Stimulated activated CD8-positive, alpha-beta memory T cell treated with anti-CD3 and anti-CD28 coated beads, Interleukin-4, amount 100 ng/mL, for 48 hours (primary cell): ENCODE data around the gene TNFRSF21.
"Not testable (repeated sequence)": the region's sequence is repeated elsewhere in the genome, so short reads cannot be mapped to it uniquely, and the experiment has no call there.

Experiments used
- DNase-seq: peaks from one replicate; pipeline ENCODE4 v3.0.0-alpha.2; 2020

The TNFRSF21 gene

GRCh38 chr6:47283993-47284392, 25.7 kb downstream of the TNFRSF21 start:
- DNase-seq = no peak

DNA sequence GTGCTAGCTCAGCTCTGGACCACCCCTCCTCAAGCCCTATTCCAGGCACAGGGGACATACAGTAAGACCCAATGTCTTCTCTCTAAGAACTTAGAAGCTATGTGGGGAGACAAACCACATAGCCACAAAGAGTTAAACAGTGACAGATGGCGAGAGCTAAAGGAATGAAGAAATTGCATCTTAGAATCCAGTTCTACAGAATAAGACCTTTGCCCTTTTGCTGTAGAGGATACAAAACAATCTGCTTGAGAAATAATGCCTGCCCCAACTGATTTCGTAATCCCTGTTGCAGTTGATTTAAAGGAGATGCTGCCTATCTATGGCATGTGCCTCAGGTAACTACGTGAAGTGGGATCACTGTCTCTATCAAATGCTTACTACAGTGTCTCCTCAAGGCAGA, 31.2 kb downstream of the TNFRSF21 start:
- no peak for DNase-seq

- no peak for DNase-seq
Measured at GRCh38 chr6:47277702-47278101, 32.0 kb downstream of the TNFRSF21 start.

GRCh38 chr6:47276377-47276776, 33.3 kb downstream of the TNFRSF21 start:
- no peak for DNase-seq

- no peak for DNase-seq
Measured at GRCh38 chr6:47275640-47276039, 34.1 kb downstream of the TNFRSF21 start.

DNA sequence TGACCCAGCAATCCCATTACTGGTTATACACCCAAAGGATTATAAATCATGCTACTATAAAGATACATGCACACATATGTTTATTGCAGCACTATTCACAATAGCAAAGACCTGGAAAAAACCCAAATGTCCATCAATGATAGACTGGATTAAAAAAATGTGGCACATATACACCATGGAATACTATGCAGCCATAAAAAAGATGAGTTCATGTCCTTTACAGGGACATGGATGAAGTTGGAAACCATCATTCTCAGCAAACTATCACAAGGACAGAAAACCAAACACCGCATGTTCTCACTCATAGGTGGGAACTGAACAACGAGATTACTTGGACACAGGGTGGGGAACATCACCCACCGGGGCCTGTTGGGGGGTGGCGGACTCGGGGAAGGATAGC, 34.6 kb downstream of the TNFRSF21 start:
- DNase-seq = not testable (repeated sequence)

DNA sequence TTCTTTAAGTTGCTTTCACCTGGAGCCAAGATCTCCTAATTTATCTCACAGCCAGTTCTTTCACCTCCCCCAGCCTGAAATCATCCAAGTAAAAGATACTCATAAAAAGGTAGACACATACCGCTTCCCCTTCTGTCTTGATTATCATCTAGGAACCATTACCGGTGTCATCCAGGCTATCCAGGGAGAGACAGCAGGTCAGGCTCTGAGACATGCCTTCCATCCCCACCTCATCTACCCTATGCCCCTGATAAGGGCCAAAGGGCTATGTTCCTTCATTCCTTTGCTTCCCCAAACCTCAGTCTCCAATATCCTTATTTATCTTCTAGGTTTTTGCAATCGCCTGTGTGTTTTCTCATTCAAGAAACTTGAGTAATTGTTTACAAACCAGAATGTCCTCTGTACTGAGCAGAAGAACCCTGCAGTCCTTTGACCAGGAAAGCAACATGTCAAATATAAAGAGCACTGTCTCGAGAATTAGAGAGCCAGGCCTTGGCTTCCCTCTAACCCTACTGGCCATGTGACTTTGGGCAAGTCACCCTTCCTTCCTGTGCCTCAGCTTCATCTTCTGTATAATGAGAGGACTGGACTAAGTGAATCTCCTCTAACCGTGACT, 41.0 kb downstream of the TNFRSF21 start:
- DNase-seq = no peak

GRCh38 chr6:47267301-47267700, 42.4 kb downstream of the TNFRSF21 start:
- DNase-seq = no peak

DNA sequence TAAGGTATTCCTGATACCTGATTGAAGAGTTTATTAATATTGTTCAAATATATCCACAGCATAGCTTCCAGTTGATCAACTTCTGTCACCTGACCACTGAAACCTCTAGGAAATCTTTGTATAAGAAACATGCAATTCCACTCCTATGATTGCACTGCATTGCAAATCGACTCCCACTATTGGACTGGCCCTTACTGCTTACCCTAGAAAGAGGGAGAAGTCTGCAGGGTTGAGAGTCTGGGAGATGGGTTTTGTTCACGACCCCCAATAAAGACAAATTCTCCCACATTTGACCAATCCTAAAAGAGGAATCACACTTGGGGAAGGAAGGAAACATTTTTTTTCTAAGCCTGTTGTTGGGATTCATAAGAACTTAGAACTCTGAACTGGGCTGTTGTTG, 43.7 kb downstream of the TNFRSF21 start:
- no peak for DNase-seq

- DNase-seq = no peak
Measured at GRCh38 chr6:47264775-47265184, 44.9 kb downstream of the TNFRSF21 start.

- no peak for DNase-seq
Measured at GRCh38 chr6:47263268-47263667, 46.4 kb downstream of the TNFRSF21 start.

- no peak for DNase-seq
Measured at GRCh38 chr6:47262231-47262630, 47.5 kb downstream of the TNFRSF21 start.

- no peak for DNase-seq
Measured at GRCh38 chr6:47261191-47261590, 48.5 kb downstream of the TNFRSF21 start.

GRCh38 chr6:47260021-47260420, 49.7 kb downstream of the TNFRSF21 start:
- no peak for DNase-seq

- DNase-seq = no peak
Measured at GRCh38 chr6:47258724-47259347, 50.9 kb downstream of the TNFRSF21 start.

- DNase-seq = no peak
Measured at GRCh38 chr6:47256981-47257730, 52.5 kb downstream of the TNFRSF21 start.

DNA sequence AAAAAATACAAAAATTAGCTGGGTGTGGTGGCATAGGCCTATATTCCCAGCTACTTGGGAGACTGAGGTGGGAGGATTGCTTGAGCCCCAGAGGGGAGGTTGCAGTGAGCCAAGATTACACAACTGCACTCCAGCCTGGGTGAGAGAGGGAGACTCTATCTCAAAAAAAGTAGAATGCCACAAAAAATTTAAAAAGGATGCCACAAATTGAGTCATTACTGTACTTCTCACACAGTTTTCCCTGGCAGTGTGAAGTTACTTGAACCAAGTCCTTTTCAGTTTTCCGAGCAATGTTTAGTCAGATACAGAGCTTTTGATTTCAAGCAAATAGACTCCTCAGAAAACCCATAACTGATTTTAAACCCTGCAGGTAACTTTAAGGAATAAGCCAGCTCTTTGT, 53.3 kb downstream of the TNFRSF21 start:
- DNase-seq = no peak

DNA sequence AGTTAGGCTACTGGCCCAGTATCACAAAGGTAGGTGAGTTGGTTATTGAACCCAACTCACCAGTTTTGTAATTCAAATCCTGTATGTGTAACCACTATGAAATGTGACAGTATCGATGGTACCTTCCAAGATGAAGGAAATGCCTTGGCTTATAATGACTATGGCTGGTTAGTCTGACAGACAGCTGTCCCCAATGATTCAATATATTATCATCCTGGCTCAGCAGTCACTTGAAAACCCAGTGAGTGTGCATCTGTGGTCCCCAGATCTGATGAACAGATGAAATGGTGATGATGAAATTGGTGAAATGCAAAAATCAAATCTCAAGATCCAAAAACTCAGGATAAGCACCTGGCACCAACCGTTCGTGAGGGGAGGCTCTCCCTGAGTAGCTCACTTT, 54.8 kb downstream of the TNFRSF21 start:
- no peak for DNase-seq

- DNase-seq = no peak
Measured at GRCh38 chr6:47254051-47254450, 55.7 kb downstream of the TNFRSF21 start.

DNA sequence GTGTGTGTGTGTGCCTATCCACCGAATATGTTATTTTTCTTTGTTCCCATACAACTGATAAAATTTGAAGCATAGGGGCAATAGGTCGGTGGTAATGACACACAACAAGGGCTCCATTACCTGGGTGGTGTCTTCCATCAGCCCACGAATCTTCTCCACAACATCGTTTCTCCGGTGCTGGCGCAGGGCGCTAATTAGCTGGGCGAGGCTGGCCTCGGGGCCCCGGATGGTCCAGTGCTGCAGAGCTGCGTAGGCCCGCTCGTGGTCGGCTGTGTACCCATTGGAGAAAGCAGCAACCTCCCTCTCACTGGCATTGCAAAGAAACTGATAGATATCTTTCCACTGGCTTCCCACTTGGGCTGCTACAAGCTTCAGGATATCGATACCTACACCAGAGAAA, 56.6 kb downstream of the TNFRSF21 start:
- DNase-seq = no peak

DNA sequence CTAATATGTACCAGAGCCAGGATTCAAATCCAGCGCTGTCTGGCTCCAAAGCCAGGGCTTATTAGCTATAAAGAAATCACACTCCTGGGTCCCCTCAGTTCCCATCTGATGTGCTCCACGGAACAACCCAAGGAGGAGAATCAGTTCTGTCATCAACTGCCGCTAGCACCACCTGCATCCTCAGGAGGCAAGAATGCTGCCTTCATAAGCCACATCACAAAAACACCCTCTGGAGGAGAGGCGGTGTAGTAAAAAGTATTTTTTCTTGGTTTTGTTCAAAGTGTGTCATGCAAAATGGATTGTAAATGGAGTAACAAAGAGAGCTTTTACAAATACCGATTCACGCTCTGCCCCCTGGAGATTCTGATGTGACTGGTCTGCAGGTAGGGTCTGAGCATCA, 57.1 kb downstream of the TNFRSF21 start:
- DNase-seq = no peak

DNA sequence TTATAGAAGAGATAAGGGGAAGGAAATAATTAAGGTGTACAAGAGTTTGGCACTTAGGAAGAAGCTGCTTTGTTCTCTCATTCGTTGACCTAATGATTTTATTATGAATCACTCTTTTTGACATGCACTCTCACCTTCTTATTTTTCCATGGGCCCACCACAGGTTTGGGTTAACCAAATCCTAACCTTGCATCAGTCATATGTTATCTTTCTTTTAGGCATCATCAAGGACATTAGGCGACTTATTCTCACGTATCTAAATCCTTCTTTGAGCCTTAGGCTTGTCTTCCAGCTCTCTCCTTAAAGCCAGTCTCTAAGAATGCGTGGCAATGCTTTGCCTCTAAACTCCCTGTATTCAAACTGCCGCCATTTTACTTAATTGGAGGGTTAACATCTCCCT, 58.3 kb downstream of the TNFRSF21 start:
- DNase-seq = no peak

DNA sequence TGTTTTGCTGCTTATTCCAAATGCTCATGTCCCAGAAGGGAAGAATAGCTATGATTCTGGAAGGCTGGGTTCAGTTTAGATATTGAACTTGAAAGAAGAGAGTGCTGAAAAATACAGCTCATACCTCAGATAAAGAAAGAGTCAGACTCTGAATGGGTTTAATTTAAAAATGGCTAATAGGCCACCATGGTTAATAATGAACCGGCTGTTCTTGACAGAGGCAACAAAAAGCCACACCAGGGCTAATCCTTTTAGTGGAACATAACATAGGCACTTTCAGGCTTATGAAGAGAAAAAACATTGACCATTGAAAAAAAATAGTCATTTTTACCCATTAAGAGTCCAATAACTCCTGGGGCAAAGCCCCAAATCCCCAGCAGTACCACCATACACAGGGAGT, 59.4 kb downstream of the TNFRSF21 start:
- no peak for DNase-seq

DNA sequence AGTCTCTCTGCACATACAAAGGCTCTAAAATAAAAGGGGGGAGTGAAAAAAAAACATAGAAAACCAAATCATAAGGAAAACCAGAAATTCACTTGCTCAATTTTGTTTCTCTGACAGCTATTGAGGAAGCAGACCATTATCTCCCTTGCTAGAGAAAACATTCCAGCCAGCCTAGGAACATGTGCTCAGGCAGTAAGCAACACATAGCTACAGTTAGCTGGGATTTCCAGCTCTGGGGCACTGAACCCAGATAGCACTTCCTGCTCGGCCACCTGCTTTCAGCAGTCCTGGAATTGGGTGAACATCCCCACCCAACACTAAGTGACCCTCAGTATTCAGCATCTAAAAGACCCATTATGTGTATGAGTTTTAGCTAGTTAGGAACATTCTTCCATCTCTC, 61.3 kb downstream of the TNFRSF21 start:
- DNase-seq = no peak
